G401 (cell line): ENCODE measurements around the gene FAAP20. TPM values are rescaled to one million over a fixed set of nuclear protein-coding genes. Genes with fewer than 3 reads are reported as not detected.
A peak's percentile ranks its signal among the peaks of the same experiment; 100 is the strongest.
"Not testable (repeated sequence)": the region's sequence is repeated elsewhere in the genome, so short reads cannot be mapped to it uniquely, and the experiment has no call there.

Experiments used
- DNase-seq: peaks from one replicate; pipeline ENCODE4 v3.0.0-alpha.2; 2015; ENCODE audit warnings: low spot score
- in situ Hi-C: cut with HindIII; loops from 2 replicates; pipeline ENCODE4 v1.10.0; 2016; ENCODE audit warnings: low sequenced_read_pairs, mixed read lengths
- total RNA-seq: library from RNA; depleted of rRNA; stranded (reverse); fragments of >200 nt; shearing (Covaris generic); gene quantifications from 2 replicates; pipeline ENCODE4 v1.2.3, GENCODE V29; 2014; rRNA removed

FAAP20 gene
- total RNA-seq, 1 experiment from 2014 or later = 79.9 TPM

DNA sequence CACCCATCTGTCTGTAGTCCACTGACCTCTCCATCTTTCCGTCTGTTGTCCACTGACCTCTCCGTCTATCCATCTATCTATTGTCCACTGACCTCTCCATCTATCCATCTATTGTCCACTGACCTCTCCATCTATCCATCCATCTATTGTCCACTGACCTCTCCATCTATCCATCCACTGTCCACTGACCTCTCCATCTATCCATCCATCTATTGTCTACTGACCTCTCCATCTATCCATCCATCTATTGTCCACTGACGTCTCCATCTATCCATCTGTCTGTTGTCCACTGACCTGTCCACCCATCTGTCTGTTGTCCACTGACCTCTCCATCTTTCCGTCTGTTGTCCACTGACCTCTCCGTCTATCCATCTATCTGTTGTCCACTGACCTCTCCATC is 46.7 kb downstream of the FAAP20 start:
- in situ Hi-C loops, DNase-seq: not testable (repeated sequence)

DNA sequence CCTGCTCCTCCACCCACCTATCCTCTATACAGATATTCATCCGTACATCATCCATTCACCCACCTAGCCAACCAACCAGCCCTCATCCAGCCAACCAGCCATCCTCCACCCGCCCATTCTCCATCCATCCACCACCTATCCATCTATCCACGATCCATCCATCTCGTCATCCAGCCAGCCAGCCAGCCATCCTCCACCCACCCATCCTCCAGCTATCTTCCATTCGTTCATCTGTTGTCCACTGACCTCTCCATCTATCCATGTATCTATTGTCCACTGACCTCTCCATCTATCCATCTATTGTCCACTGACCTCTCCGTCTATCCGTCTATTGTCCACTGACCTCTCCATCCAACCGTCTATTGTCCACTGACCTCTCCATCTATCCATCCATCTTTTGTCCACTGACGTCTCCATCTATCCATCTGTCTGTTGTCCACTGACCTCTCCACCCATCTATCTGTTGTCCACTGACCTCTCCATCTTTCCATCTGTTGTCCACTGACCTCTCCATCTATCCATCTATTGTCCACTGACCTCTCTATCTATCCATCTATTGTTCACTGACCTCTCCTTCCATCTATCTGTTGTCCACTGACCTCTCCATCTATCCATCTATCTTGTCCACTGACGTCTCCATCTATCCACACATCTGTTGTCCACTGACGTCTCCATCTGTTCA is 47.6 kb downstream of the FAAP20 start:
- no peak for DNase-seq
- in situ Hi-C loops = no loop called here

DNA sequence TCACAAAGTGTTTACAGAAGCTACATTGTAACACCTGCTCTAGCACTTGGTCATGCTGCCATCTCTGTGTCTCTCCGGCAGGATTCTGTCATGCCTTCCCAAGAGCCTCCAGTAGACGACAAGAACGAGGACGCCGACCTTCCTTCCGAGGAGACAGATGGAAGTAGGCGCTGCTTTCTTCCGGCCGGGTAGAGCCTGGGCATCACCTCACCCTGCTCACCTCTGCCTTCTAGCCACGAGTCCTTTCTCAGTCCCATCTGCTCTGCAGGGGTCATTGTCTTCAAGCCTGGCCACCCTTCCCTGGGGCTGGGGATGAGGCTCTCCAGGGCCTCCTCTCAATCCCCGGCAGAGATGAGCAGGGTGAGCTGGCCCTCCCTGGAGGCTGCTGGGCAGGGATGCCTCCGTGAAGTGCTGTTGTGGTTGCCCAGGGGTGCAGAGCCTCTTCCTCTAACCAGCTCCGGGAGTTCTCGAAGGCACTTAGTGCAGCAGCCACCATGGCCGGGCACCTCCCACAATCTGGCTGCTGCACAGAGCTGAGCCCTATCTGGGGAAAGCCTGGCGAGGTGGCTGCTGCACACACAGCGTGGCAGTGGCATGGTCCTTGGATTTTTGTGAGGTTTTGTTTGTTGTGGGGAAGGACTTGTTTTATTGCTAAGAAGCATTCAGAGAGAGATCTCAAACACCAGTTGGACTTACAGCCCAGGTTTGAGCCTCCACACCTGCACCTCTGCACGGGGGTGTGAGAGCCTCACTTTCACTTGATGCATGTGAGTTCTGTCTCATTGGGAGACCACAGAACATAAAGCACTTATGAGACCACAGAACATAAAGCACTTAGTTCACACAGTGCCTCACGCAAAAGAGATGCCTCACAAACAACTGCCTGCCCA is 48.4 kb downstream of the FAAP20 start:
- DNase-seq = no peak
- in situ Hi-C loops = no loop called here

DNA sequence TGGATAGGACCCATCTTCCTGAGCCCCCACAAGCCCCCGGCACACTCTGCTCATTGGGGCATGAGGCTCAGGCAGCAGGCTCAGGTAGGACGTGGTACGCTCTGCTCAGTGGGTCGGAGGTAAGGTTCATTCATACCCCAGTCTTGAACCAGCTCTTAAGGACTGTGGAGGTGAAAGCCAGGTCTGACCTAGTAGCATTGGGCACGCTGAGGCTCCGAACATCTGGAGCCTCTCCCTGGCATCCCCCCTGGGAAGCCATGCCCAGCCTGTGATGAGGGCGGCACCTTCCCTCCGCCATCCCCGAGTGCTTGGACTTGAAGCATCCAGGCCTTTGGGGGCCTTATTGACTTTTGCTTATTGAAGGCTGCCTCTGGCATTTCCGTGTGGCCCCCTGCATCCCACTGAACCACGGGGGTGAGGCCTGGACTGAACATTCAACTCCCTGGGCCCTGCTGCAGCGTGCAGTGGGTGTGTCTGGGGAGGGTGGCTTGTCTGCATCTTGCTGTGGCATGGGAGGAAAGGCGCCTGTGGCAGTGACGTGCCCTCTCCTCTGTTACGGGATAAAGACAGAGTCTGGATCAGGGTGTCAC is 50.0 kb downstream of the FAAP20 start:
- in situ Hi-C loops = no loop called here
- DNase-seq = no peak

DNA sequence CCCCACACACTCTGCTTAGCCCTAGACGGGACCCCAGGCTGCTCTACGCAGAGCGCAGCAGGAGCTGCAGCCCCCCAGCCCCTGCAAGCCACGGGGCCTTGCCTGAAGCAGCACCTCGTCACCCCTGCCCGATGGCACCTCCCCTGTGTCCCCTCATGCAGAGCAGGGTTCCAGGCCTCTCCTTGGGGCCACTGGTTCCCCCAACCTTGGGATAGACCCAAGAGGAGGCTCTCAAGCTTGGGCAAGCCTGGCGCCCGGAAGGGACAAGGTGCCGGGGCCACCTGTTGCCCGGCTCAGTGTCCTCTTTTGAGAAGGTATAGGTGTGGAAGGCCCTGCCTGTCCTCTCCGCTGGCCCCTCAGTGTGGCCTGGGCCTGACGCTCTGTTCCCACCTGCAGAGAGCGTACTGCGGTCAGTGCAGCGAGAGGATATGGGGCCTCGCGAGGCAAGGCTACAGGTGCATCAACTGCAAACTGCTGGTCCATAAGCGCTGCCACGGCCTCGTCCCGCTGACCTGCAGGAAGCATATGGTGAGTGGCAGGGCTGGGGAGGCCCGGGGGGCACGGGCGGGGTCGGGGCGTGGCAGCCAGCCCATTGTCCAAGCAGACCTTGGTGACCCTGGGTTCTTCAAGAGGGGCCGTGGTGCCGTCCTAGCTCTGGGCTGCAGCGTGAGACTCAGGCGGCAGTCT is 50.6 kb downstream of the FAAP20 start:
- in situ Hi-C loops = no loop called here
- DNase-seq = no peak

DNA sequence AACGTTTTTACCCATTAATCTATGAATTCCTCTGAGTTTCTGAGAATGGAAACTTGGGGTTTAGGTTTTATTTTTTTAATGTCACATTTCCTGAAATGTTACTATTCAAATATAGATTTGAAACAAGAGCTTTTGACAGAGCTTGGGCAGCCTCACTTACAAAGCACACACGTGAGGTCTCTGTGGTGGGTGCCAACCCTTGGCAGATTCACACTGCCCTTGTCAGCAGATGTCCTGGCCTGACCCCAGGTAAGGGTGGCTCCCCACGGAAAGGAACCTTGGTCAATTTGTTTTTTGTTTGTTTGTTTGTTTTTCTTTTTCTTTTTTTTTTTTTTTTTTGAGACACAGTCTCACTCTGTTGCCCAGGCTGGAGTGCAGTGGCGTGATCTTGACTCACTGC is 53.5 kb downstream of the FAAP20 start:
- peak; percentile 61 for DNase-seq
- in situ Hi-C loops = no loop called here

Other genes with a start within 250 kb of the FAAP20 start
- gene CFAP74, start 191.0 kb downstream of the FAAP20 start, total RNA-seq = not detected in 2 replicates
- gene GABRD, start 175.4 kb downstream of the FAAP20 start, total RNA-seq = 1.1 and 1.2 TPM in 2 replicates
- 96.8 and 107 TPM in 2 replicates for gene PRKCZ, start 144.4 kb downstream of the FAAP20 start, total RNA-seq
- 5.8 and 15.2 TPM in 2 replicates for gene SKI, start 33.5 kb upstream of the FAAP20 start, total RNA-seq
- gene MORN1, start 196.8 kb upstream of the FAAP20 start, total RNA-seq = 8.9 and 29.1 TPM in 2 replicates
- gene RER1, start 197.1 kb upstream of the FAAP20 start, total RNA-seq = 43.3 and 56.2 TPM in 2 replicates
- gene PEX10, start 217.8 kb upstream of the FAAP20 start, total RNA-seq = 84.2 and 96.0 TPM in 2 replicates